B cell (primary cell): ENCODE measurements around the gene MCM6. TPM values are rescaled to one million over a fixed set of nuclear protein-coding genes. Genes with fewer than 3 reads are reported as not detected.

Experiments used
- ATAC-seq: fragments of 200-7000 bp; cut with Tn5 transposase; one replicate; pipeline ENCODE4 v1.10.0; 2021; ENCODE audit warnings: low read depth, mild to moderate bottlenecking, moderate number of reproducible peaks, moderate library complexity
- CTCF ChIA-PET: fragments of 350-600 bp; sonication (Branson Sonifier 250); formaldehyde crosslinking; loops from one replicate; lab custom pipeline; 2021; ENCODE audit warnings: antibody characterized with exemption, inconsistent platforms; lab: Charles Lee
- POLR2A ChIA-PET: fragments of 350-600 bp; sonication (Branson Sonifier 250); formaldehyde crosslinking; loops from one replicate; lab custom pipeline; 2021; ENCODE audit warnings: antibody characterized with exemption; lab: Charles Lee
- DNase-seq: peaks from one replicate; pipeline ENCODE4 v3.0.0; 2013
- H2AFZ ChIP-seq: 2 replicates; pipeline ENCODE4 v1.6.1; 2012; ENCODE audit warnings: mild to moderate bottlenecking, low read depth, low read length; ENCODE audit not compliant: insufficient read depth, poor library complexity, severe bottlenecking
- H3K27ac ChIP-seq, 2 donors: 1 replicate in 1 of 2; 2 replicates in 1 of 2; pipeline ENCODE4 v1.5.1; 2012 to 2013; ENCODE audit warnings: low read length in 2 of 2, mild to moderate bottlenecking in 2 of 2, moderate library complexity in 1 of 2
- H3K27me3 ChIP-seq, 4 experiments: fragments of 200-600 bp in 1 of 4; sonication (generic) in 1 of 4; replicated peaks in 1 of 4; 1 replicate in 2 of 4; 2 replicates in 2 of 4; pipeline versions ENCODE4 v1.6.1 to v1.7.0; 2013 to 2016; ENCODE audit warnings: low read length in 3 of 4, mild to moderate bottlenecking in 2 of 4, mixed read lengths in 1 of 4, moderate library complexity in 1 of 4; ENCODE audit not compliant: insufficient read depth in 4 of 4, control insufficient read depth in 3 of 4; ENCODE audit errors: control extremely low read depth in 1 of 4
- H3K36me3 ChIP-seq, 2 experiments: replicated peaks in 1 of 2; 1 replicate in 1 of 2; 2 replicates in 1 of 2; pipeline versions ENCODE4 v1.6.1 to v1.7.1; 2013; ENCODE audit warnings: low read length in 1 of 2; ENCODE audit not compliant: insufficient read depth in 2 of 2, control insufficient read depth in 1 of 2; ENCODE audit errors: control extremely low read depth in 1 of 2, extremely low read depth in 1 of 2
- H3K4me1 ChIP-seq, 2 donors: fragments of 200-600 bp in 1 of 2; sonication (generic) in 1 of 2; 1 replicate in 1 of 2; 2 replicates in 1 of 2; pipeline versions ENCODE4 v1.5.1 to v1.6.1; 2013 to 2017; ENCODE audit warnings: low read length in 2 of 2; ENCODE audit not compliant: control insufficient read depth in 2 of 2, insufficient read depth in 2 of 2
- H3K4me2 ChIP-seq: replicated peaks from 2 replicates; pipeline ENCODE3; 2012; ENCODE audit warnings: mild to moderate bottlenecking, low read depth, low read length; ENCODE audit not compliant: poor library complexity, severe bottlenecking
- H3K4me3 ChIP-seq, 5 experiments: fragments of 200-600 bp in 1 of 5; sonication (generic) in 1 of 5; 1 replicate in 3 of 5; 2 replicates in 2 of 5; pipeline versions ENCODE4 v1.5.1 to v1.7.0; 2011 to 2016; ENCODE audit warnings: low read length in 4 of 5, mild to moderate bottlenecking in 4 of 5, low read depth in 2 of 5, control low read depth in 1 of 5, moderate library complexity in 1 of 5; ENCODE audit not compliant: insufficient read depth in 1 of 5; ENCODE audit errors: control extremely low read depth in 1 of 5, extremely low read depth in 1 of 5
- H3K79me2 ChIP-seq: fragments of 200-600 bp; sonication (generic); one replicate; pipeline ENCODE4 v1.6.0; 2016; ENCODE audit warnings: low read length; ENCODE audit not compliant: control insufficient read depth, insufficient read depth
- H3K9ac ChIP-seq: fragments of 200-600 bp; sonication (generic); 2 replicates; pipeline ENCODE4 v1.6.1; 2017; ENCODE audit warnings: mild to moderate bottlenecking, low read length, moderate library complexity
- H3K9me3 ChIP-seq, 3 donors: one replicate each; pipeline versions ENCODE4 v1.6.1 to v1.7.1; 2013; ENCODE audit warnings: low read length in 2 of 3; ENCODE audit not compliant: control insufficient read depth in 2 of 3, insufficient read depth in 1 of 3; ENCODE audit errors: control extremely low read depth in 1 of 3
- H4K20me1 ChIP-seq: 2 replicates; pipeline ENCODE4 v1.6.0; 2012; ENCODE audit warnings: mild to moderate bottlenecking, low read length; ENCODE audit not compliant: insufficient read depth, control insufficient read depth, poor library complexity, severe bottlenecking
- H3K27ac Mint-ChIP-seq: one replicate; pipeline ENCODE4 v1.8.0; 2021; ENCODE audit warnings: mixed read lengths
- H3K27me3 Mint-ChIP-seq: one replicate; pipeline ENCODE4 v1.8.0; 2021; ENCODE audit warnings: mixed read lengths
- H3K4me1 Mint-ChIP-seq: one replicate; pipeline ENCODE4 v1.8.0; 2021; ENCODE audit warnings: mixed read lengths
- H3K4me3 Mint-ChIP-seq: one replicate; pipeline ENCODE4 v1.8.0; 2021; ENCODE audit warnings: mixed read lengths
- H3K9me3 Mint-ChIP-seq: one replicate; pipeline ENCODE4 v1.8.0; 2022; ENCODE audit warnings: mixed read lengths; ENCODE audit not compliant: insufficient read depth
- CTCF ChIP-seq: fragments of 200-600 bp; IDR thresholded peaks from one replicate; pipeline ENCODE4 v1.8.0; 2022; ENCODE audit warnings: antibody characterized with exemption, mild to moderate bottlenecking
- EZH2 ChIP-seq: IDR thresholded peaks from 2 replicates; pipeline ENCODE4 v1.6.1; 2012; ENCODE audit warnings: borderline replicate concordance, low read depth, mild to moderate bottlenecking, moderate library complexity, low read length; ENCODE audit not compliant: insufficient read depth, poor library complexity, severe bottlenecking
- WGBS: methylation state at CpG from one replicate; pipeline ENCODE4 v1.1.5; 2013; ENCODE audit warnings: missing lambda C conversion rate; ENCODE audit not compliant: insufficient coverage; 5-methylcytosine and 5-hydroxymethylcytosine counted together
- intact Hi-C: fragments of 100-400 bp; cut with micrococcal nuclease; formaldehyde crosslinking; loops from one replicate; pipeline ENCODE4 v1.10.0; 2022
- polyA plus RNA-seq: library from polyadenylated mRNA; depleted of rRNA; stranded (reverse); fragments of >200 nt; gene quantifications from 2 replicates; pipeline ENCODE4 v1.2.3, GENCODE V29; 2012
- total RNA-seq, 2 donors: library from RNA; stranded (reverse); fragments of 120-200 nt in 1 of 2; gene quantifications; 1 replicate in 1 of 2; 2 replicates in 1 of 2; pipeline versions ENCODE4 v1.2.3 to v1.2.4, GENCODE V29; 2013 to 2022

MCM6 gene
- total and polyA plus RNA-seq, 2 donors (not counting 1 experiment from before 2014, with no cell fraction given), result 2.3 to 30.0 TPM

GRCh38 chr2:135820003-135820618 is 56.1 kb downstream of the MCM6 start:
- no peaks in the 10 kb centered on the region for H3K36me3 ChIP-seq
- no peak overlapping the region for H3K4me3 ChIP-seq
- Mint-ChIP-seq H3K27ac (no peak overlapping the region), H3K27me3 (peaks cover 10% of the 10 kb centered on the region), H3K4me1 (peaks cover 6% of the 10 kb centered on the region), H3K9me3 (peaks cover 12% of the 10 kb centered on the region), H3K4me3 (no peak overlapping the region)
- TF ChIP-seq CTCF, result no peak
- TF ChIP-seq EZH2, result no peak
- intact Hi-C loops, result no loop called here
- ChIA-PET CTCF (interaction anchor here (0.7 kb wide), 1 partner anchor 981 kb away, joined by 8 read pairs; no protein-coding TSS in a partner anchor), POLR2A (no interaction called here)
- H3K79me2 ChIP-seq, result no peaks in the 10 kb centered on the region
- WGBS, result 4% methylated on average over 7 of the region's 9 CpGs
- H3K4me1 ChIP-seq, result peaks cover 0 to 7% of the 10 kb centered on the region in 2 donors
- no peak overlapping the region for H3K27ac ChIP-seq
- DNase-seq (no peak), ATAC-seq (no peak)
- no peaks in the 10 kb centered on the region for H3K27me3 ChIP-seq
- no peak overlapping the region for H3K9ac ChIP-seq
- H2AFZ ChIP-seq, result peak overlapping the region; percentile 49
- no peak overlapping the region for H3K4me2 ChIP-seq
- H4K20me1 ChIP-seq, result no peaks in the 10 kb centered on the region
- H3K9me3 ChIP-seq, result peaks cover 0 to 20% (median 10%) of the 10 kb centered on the region in 3 donors

GRCh38 chr2:135818937-135819610 is 57.2 kb downstream of the MCM6 start:
- H4K20me1 ChIP-seq, result no peaks in the 10 kb centered on the region
- H3K4me1 ChIP-seq, result peaks cover 0 to 7% of the 10 kb centered on the region in 2 donors
- H3K9me3 ChIP-seq, result peaks cover 0 to 20% (median 10%) of the 10 kb centered on the region in 3 donors
- no peak overlapping the region for H3K27ac Mint-ChIP-seq
- no peaks in the 10 kb centered on the region for H3K79me2 ChIP-seq
- no peak overlapping the region for H3K4me2 ChIP-seq
- ChIA-PET POLR2A (no interaction called here), CTCF (no interaction called here)
- H3K27ac ChIP-seq, result no peak overlapping the region
- no peaks in the 10 kb centered on the region for H3K36me3 ChIP-seq
- peaks cover 6% of the 10 kb centered on the region for H3K4me1 Mint-ChIP-seq
- ATAC-seq, result no peak
- H3K9ac ChIP-seq, result no peak overlapping the region
- TF ChIP-seq EZH2 (no peak), CTCF (no peak)
- whole genome bisulfite sequencing, result 80% methylated on average over 5 of the region's 8 CpGs
- no peak for DNase-seq
- no peak overlapping the region for H3K4me3 ChIP-seq
- no peak overlapping the region for H2AFZ ChIP-seq
- H3K27me3 ChIP-seq, result no peaks in the 10 kb centered on the region
- intact Hi-C loops, result no loop called here
- H3K4me3 Mint-ChIP-seq, result no peak overlapping the region
- H3K9me3 Mint-ChIP-seq, result peaks cover 12% of the 10 kb centered on the region
- H3K27me3 Mint-ChIP-seq, result peaks cover 7% of the 10 kb centered on the region
